ENCODE data around the gene AMOTL1. TPM values are rescaled to one million over a fixed set of nuclear protein-coding genes. Genes with fewer than 3 reads are reported as not detected.
A peak's percentile ranks its signal among the peaks of the same experiment; 100 is the strongest.

AMOTL1 gene
- total RNA-seq, 4 donors from 2014 or later, result 150 to 393 (median 244) TPM

- DNase-seq (no peak), ATAC-seq (no peak)
- H3K27me3 ChIP-seq, result no peaks in the 10 kb centered on the region
- H3K9me3 ChIP-seq, result no peaks in the 10 kb centered on the region
- H3K4me3 ChIP-seq, result no peak overlapping the region
- no peak overlapping the region for H3K27ac ChIP-seq
- peaks cover 32 to 43% of the 10 kb centered on the region in 2 donors for H3K4me1 ChIP-seq
- no peaks in the 10 kb centered on the region for H3K36me3 ChIP-seq
- TF ChIP-seq CTCF (IDR thresholded peaks at IDR 0.05 in 4 of 5, conservative IDR thresholded peaks at IDR 0.05 in 1 of 5) (no peak), POLR2A (IDR thresholded peaks at IDR 0.05) (no peak)
- intact Hi-C loops (cut with DNase I; ENCODE audit: low total_unique reads) (no loop called here), in situ Hi-C loops (cut with MboI; ENCODE audit: low sequenced_read_pairs in 4 of 4) (no loop called here)
Measured at GRCh38 chr11:94735907-94736306, 32.2 kb upstream of the AMOTL1 start.

- TF ChIP-seq CTCF (IDR thresholded peaks at IDR 0.05 in 4 of 5, conservative IDR thresholded peaks at IDR 0.05 in 1 of 5) (no peak), POLR2A (IDR thresholded peaks at IDR 0.05) (no peak)
- intact Hi-C loops (cut with DNase I; ENCODE audit: low total_unique reads), result no loop called here
- Histone ChIP-seq H3K27ac (no peak overlapping the region), H3K9me3 (no peaks in the 10 kb centered on the region), H3K4me1 (peaks cover 38 to 45% of the 10 kb centered on the region in 2 donors), H3K4me3 (no peak overlapping the region), H3K27me3 (no peaks in the 10 kb centered on the region), H3K36me3 (no peaks in the 10 kb centered on the region)
- DNase-seq (no peak), ATAC-seq (no peak)
- in situ Hi-C loops (cut with MboI; ENCODE audit: low sequenced_read_pairs in 4 of 4), result no loop called here
Measured at GRCh38 chr11:94737171-94737611, 31.0 kb upstream of the AMOTL1 start.

- Histone ChIP-seq H3K4me1 (peaks cover 32 to 45% of the 10 kb centered on the region in 2 donors), H3K27ac (no peak overlapping the region), H3K4me3 (no peak overlapping the region), H3K27me3 (no peaks in the 10 kb centered on the region), H3K36me3 (no peaks in the 10 kb centered on the region), H3K9me3 (no peaks in the 10 kb centered on the region)
- intact Hi-C loops (cut with DNase I; ENCODE audit: low total_unique reads), result no loop called here
- no peak for ATAC-seq
- no peak for DNase-seq
- no peak for TF ChIP-seq CTCF (IDR thresholded peaks at IDR 0.05 in 4 of 5, conservative IDR thresholded peaks at IDR 0.05 in 1 of 5)
- TF ChIP-seq POLR2A (IDR thresholded peaks at IDR 0.05), result no peak
- in situ Hi-C loops (cut with MboI; ENCODE audit: low sequenced_read_pairs in 4 of 4), result no loop called here
Measured at GRCh38 chr11:94738746-94739145, 29.4 kb upstream of the AMOTL1 start.

- H3K9me3 ChIP-seq, result no peaks in the 10 kb centered on the region
- H3K27ac ChIP-seq, result peak overlapping the region in 1 of 4 donors; percentile 18
- H3K27me3 ChIP-seq, result no peaks in the 10 kb centered on the region
- peaks cover 28 to 39% of the 10 kb centered on the region in 2 donors for H3K4me1 ChIP-seq
- in situ Hi-C loops (cut with MboI; ENCODE audit: low sequenced_read_pairs in 4 of 4), result no loop called here
- intact Hi-C loops (cut with DNase I; ENCODE audit: low total_unique reads), result no loop called here
- H3K4me3 ChIP-seq, result no peak overlapping the region
- H3K36me3 ChIP-seq, result no peaks in the 10 kb centered on the region
- DNase-seq (no peak), ATAC-seq (no peak)
- TF ChIP-seq CTCF (IDR thresholded peaks at IDR 0.05 in 4 of 5, conservative IDR thresholded peaks at IDR 0.05 in 1 of 5) (no peak), POLR2A (IDR thresholded peaks at IDR 0.05) (no peak)
Measured at GRCh38 chr11:94739331-94739730, 28.8 kb upstream of the AMOTL1 start.
